ENCODE data around the gene PKP3.
"Not testable (repeated sequence)": the region's sequence is repeated elsewhere in the genome, so short reads cannot be mapped to it uniquely, and the experiment has no call there.

PKP3 gene

DNA sequence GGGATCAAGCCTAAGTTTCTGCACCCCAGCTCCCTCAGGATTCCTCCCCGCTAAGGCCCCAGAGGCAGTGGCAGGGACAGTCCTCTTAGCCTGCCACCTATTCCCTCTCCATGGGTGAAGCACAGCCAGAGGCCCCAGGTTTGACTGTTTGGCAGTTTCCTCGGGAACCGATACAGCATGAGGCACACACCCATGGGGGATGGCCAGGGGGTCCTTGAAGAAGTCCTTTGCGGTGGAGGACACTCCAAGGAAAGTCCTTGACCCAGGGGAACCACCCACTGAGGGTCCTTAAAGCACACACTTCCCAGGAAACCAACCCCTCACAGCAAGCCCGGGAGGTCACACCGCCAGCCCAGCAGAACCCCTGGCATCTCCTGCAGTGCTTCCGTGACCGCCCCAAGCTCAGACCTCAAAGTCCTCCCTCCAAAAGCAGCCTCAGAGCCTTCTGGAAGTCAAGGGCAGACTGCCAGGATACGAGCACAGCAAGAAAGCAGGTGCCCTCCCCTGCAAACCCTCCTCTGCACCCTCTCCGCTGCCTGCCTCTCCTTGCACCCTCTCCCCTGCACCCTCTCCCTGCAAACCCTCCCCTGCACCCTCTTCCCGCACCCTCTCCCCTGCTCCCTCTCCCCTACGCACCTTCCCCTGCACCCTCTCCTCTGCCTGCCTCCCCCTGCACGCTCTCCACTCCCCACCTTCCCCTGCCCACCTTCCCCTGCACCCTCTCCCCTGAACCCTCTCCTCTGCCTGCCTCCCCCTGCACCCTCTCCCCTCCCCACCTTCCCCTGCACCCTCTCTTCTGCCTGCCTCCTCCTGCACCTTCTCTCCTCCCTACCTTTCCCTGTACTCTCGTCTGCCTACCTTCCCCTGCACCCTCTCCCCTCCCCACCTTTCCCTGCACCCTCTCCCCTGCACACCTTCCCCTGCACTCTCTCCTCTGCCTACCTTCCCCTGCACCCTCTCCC lies 19.4 kb downstream of the PKP3 start:
- FAIRE-seq = no peak

DNA sequence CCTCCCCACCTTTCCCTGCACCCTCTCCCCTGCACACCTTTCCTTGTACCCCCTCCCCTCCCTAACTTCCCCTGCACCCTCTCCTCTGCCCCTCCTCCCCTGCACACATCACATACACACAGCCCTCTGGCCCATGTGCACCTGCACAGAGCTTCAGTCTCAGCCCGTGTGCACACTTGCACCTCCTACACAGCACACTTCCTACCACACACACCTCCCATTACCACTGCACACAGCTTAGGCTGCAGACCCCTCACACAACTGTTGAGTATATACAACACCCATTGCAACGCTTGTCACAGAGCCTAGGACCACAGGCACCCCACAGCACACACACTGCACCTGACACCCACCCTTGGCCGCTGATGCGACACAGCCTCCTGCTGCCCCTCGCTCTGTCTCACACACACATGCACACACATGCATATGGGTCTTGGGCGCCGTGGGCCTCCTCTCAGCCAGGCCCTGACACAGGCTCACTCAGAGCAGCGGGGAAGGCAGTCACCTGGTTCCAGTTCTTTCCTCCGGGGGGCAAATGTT lies 20.4 kb downstream of the PKP3 start:
- no peak for FAIRE-seq

DNA sequence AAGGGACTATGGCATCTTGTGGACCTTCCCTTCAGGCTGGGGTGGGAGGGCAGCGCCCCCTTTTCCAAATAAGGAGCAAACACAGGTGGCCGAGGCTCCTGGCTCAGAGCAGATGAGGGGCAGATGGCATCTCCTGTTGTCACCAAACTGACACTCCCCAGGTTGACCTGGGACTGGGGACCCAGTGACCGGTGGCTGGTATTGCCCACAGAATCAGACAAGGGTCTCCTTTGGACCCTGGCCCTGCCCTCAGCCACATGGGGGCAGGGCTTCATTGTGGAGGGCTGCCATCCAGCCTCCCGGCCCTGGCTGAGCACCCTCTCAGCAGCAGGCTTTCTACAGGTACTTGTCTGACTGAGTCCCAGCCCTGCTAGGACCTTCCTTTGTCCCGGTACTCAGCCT lies 21.6 kb downstream of the PKP3 start:
- no peak for FAIRE-seq

DNA sequence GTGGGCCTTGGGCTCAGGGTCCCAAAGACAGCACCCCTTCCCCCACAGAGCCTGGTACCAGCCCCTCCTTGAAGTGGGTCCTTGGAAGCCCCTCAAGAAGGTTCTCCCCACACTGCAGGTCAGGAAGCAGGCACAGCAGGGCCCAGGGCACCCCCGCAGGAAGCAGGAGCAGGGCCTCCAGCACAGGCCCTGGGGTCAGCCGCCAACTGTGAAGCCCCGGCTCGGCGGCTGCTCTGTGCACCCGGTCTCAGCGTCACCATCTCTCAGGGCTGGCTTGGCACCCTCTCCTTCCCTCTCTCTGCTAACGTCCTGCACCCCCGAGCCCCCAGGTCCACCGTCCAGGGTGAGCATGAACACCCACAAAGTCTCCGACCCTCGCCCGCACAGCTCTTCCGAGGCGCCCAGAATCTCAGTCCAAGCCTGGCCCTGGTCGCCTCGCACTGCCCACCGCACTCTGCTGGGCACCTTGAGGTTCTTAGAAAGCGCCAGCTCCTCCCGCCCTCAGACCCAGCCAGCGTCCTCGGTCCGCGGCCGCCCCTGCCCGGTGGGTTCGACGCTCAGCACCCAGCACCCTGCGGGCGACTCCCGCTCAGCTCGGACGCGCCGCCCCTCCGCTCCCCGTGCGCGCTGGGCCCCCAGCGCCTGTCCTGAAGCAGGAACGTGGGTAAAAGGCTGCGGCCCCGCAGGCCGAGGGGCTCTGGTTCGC lies 22.2 kb downstream of the PKP3 start:
- no peak for FAIRE-seq

DNA sequence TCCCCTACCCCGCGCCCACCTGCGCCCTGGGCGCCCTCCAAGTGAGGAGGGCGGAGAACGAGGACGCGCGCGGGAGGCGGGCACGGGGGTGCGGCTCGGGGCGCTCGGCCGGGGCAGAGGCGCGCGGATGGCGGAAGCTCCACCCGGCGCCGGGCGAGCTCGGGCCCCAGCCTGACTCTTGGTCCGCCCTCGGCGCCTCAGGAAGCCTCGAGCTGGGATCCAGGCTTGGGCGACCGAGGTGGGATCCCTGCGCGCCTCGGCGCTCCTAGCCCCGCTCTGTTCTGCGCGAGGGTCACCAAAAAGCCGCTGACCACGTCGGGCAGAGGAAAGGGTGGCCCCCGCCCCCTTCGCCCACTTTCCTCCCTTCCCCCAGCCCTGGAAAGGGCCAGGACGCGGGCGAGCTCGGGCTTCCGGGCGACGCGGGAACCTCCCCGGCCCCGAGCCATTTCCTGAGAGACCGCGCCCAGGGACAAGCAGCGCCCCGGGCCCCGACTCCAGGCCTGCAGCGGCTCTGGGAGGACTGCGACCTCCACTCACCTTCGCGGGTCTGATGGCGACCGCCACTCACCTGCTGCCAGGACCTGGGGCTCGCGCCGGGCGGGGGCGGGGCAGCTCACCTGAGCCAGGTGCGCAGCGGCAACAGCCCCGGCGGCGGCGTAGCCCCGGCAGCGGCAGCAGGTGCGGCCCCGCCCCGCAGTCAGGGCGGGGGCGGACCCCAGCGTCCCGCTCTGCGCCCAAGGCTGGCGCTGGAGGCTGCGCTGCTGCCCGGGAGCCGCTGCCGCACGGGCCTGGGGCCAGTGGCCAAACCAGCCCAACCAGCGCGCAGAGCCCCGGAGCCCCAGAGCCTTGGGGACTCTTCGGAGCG lies 23.0 kb downstream of the PKP3 start:
- no peak for FAIRE-seq

DNA sequence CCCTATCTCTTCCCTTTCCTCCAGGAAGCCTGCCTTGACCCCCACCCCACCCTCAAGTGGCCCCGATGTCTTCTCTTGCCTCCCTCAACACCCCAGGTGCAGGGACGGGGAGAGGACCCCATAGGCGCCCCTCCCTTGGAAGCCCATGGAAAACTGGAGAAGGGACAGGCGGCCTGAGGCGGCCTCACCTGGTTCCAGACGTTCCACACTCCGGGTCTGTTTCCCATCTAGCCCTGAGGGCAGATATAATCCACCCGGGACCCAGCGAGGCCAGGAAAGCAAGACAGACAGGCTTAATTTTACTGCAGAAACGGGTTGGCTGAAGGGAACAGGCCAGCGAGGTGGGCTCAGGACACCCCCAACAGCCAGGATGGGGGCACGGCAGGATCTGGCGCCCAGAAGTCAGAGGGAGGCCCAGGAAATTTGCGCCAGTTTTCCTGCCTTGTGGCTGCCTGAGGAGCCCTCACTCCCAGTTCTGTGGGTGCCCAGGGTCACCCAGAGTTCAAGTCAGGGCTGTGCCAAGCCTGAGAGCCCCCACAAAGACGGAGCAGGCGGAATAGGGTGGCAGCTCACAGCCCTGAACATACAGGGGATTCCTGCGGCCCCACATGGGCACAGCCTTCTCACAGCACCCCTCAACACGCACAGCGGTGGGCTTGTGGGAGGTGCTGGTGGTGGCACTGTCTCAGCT lies 23.8 kb downstream of the PKP3 start:
- FAIRE-seq = no peak

DNA sequence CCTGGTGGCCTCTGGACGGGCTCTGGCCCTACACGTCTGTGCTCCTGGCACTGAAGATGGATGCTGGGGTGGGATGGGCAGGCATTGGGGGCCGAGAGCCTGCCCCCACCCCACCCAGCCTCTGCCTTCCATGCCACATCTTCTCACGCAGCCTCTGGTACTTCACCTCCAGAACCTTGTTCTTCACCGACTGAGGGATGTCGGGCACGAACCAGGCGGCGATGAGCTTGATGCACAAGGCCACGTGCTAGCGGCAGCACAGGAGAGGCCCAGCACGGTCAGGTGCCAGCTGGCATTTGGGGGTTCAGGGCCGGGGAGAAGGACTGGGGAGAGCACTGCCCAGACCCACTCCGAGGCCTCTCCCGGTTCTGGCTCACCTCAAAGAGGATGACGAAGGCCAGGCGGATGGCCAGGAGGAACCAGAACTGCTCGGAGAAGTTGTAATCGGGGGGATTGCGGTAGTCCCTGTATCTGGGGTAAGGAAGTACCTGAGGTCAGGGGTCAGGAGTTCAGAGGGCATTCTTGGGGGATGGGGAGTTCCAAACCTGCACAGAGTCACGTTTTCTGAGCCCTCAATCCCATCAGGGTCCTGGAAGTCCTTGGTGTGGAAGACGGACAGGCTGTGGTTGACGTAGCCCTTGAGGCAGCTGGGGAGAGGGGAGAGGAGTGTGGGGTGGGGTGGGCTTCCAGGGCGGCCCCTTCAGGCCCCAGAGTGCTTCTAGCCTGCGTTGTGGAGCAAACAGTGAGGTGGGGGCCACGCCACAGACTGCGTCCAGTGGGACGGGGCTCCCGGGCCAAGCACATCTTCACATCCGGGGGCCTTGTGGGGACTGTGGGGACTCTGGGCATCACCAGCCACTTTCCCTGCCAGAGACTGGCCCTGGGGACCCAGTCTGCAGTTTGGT lies 24.6 kb downstream of the PKP3 start:
- no peak for FAIRE-seq

DNA sequence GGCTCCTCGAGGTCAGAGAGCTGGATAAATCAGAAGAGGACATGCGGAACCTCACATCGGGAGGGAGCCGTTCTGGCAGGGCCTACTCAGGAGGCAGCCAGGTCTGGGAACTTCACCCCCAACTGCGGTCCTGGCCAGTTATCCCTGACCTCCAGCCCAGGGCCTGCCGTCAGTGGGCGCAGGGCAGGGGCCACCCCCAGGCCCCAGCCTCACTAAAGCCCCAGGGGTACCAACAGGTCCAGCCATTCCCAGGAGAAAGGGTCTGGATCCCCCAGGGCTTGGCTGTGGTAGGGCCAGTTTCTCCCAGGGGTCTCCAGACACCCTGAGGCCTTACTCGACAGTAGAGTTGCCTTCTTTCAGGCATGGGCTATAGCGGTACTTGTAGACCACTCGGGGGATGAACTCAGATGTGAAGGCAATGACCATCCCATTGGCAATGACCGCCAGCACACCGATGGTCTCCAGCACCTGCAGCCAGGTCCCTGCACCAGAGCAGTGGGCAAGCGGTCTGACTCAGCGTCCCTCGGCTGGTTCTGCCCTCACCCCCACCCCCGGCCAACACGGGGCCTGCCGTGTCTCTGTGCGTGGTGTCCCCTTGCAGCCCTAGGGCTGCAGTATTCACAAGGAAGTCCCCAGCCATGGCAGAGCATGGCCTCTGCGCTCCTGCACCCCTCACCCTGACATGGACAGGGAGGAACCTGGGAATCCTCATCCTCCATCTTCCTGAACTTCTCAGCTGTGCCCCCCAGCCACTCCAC lies 25.4 kb downstream of the PKP3 start:
- no peak for FAIRE-seq

DNA sequence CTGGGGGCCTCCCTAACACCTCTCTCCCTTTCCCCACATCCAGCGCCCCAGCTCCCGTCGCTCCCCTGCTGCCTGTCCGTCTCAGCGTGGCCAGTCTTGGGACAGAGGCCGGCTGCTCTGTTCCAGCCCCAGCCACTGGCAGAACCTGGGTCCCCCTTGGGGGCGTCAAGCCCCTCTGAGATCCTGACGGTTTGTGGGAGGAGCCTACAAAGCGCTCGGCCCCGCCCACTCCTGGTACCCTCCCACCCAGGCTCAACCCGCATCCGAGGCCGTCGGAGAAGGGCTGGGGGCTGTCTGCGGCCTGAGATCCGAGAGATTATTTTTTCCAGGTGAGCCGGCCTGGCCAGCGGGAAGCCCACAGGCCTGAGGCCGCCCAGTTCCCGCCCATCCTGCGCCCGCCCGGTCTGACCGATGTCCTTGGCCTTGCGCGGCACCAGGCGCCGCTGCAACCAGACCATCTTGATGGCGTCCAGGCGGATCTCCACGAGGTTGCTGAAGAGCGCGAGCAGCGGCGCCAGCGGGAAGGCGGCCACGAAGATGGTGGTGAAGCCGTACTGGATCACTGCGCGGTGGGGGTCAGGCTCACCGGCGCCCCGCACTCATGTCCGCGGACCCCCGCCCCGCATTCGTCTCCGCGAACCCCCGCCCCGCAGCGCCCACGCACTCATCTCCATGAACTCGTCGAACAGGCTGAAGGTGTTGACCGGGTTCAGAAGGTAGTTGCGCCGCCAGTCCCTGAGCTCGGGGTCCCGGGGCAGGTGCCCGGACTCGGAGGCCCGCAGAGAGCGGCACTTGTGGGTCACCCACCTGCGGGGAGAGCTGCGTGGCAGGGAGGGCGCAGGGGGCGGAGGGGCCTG lies 26.3 kb downstream of the PKP3 start:
- no peak for FAIRE-seq

DNA sequence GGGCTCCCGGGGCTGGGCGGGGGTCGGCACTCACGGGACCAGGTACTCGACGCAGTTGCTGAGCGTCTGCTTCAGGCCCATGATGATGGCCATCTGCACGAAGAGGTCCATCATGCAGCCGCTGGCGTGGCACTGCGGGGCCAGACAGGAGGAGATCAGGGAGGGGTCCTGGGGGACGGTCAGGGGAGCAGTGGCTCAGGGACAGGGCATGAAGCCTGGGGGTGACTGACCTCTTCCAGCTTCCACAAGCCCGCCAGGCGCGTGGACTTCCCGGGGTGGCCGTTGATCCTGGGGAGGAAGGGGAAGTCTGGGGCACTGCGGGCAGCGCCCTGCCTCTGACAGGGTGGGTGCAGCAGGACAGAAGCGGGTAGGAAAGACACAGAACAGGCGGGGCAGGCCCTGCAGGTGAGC lies 26.9 kb downstream of the PKP3 start:
- no peak for FAIRE-seq

DNA sequence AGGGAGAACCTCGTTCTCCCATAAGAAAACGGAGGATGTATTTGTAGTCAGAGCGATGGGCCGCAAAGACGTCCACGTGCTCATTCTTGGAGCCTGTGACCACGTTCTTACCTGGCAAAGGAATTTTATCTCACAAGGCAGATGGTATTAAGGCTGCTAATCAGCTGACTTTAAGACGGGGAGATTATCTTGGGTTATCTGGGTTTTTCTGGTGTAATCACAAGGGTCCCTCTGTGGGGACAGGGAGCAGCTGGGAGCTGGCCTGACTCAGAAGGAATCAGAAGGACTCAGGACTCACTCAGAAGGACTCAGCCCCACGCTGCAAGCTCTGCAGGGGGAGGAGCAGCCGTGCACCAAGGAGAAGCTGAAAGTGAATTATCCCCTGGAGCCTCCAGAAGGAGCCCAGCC lies 28.2 kb downstream of the PKP3 start:
- no peak for FAIRE-seq

DNA sequence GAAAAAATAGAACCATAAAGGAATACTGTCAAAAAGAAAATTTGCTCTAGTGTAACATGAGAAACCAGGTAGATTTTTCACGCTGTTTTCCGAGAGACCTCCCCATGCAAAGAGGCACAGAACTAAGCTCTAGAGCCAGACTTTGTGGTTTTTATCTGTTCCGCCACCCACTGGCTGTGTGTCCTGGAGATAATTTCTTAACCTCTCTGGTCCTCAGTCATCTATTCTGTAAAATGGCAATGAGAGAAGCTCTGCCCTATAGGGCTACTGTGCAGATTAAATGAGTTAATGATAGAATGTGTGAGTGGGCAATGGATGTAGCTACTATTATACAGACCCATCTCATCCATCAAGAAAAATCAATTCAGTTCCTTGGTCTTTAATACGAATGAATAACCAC lies 30.2 kb downstream of the PKP3 start:
- FAIRE-seq = no peak

DNA sequence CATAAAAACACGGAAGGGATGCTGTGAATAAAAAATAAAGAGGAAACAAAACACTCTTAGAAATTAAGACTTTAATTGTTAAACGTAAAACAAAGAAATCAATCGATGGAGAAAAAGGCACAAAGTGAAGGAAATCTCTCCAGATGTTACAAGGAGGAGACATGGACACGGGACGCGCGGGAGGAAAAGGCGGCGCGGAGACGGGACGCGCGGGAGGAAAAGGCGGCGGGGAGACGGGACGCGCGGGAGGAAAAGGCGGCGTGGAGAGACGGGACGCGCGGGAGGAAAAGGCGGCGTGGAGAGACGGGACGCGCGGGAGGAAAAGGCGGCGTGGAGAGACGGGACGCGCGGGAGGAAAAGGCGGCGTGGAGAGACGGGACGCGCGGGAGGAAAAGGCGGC lies 30.8 kb downstream of the PKP3 start:
- FAIRE-seq = not testable (repeated sequence)

DNA sequence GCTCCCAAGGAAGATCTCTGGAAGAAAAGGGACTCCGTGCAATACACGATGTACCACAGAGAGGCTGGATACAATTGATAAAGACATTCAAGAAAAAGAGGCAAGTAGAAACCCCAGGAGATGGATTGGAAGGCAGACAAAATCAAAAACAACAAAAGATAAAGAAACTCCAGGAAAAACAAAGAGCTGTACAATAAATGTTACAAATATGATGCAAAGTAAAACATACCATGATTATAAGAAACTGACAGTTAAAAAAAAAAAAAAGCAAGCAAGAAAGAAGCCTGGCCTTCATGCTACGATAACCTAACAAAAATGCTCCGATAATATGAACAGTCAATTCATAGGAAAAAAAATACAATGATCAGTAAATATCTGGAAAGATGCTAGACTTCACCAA lies 31.3 kb downstream of the PKP3 start:
- FAIRE-seq = no peak

DNA sequence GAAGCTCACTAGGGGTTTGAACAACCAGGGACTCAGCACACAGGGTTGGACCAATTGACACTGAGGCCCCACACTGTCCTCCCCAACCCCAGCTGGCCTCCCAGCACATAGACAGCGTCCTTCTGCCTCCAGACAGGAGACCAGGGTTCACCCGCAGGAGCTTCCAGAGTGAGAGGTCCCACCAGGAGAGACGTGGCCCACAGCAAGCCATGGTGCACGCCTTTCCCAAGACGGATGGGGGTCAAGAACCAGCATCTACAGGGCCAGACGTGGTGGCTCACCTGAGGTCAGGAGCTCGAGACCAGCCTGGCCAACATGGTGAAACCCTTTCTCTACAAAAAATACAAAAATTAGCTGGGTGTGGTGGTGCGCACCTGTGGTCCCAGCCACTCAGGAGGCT lies 32.8 kb downstream of the PKP3 start:
- FAIRE-seq = no peak

DNA sequence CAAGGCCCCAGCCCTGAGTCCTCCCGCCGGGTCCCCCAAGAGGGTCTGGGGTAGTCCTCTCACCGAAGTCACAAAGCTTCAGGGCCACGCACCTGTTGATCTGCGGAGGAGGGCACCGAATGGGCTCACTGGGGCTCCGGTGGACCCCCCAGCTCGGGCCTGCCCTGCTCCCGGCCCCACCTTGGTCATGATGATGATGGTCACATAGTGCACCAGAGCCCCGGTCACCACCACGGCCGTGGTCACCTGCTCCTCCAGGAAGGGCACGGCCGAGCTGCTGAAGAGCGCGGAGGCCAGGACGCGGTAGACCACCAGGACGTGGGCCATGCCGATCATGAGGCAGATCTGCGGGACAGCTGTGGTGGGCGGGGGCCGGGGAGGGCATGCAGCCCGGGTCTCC lies 34.3 kb downstream of the PKP3 start:
- no peak for FAIRE-seq

DNA sequence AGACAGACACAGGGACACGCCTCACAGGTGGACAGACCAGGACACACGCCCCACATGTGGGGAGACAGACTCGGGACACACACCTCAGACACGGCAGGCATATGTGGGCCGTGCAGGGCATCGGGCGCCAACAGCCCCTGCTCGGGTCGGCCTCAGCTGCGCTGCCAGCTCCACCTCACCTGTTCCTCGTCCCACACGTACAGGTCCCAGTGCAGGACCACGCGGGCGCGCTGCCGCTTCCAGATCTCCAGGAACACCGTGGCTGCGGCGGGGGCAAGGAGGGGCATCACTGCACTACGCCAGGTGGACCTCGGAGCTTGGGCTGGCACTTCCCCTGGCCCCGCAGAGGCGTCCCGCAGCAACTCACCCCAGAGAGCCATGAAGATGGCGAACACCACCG lies 35.4 kb downstream of the PKP3 start:
- FAIRE-seq = no peak

DNA sequence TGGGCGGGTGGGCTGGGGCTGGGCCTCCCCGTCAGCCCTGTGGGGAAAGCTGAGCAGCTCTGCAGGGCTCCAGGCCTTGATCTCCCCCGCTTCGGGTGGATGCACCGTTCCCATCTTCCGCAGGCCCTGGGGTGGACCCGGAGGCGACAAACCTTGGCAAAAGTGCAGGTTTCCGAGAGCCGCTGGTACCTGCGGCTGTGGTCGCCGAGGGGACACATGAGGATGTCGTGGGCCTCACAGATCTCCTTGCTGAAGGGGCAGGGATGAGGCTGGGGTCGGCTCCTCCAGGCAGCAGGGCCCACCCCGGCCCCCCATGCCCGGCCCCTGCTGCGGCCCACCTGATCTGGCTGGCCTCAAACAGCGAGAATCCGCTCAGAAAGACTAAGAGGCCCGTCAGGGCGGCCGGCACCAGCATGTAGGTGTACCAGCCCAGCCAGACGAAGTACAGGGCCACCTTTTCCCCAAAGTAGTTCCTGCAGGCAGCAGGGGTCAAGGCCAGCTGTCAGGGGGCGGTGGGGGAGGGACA lies 36.0 kb downstream of the PKP3 start:
- no peak for FAIRE-seq

DNA sequence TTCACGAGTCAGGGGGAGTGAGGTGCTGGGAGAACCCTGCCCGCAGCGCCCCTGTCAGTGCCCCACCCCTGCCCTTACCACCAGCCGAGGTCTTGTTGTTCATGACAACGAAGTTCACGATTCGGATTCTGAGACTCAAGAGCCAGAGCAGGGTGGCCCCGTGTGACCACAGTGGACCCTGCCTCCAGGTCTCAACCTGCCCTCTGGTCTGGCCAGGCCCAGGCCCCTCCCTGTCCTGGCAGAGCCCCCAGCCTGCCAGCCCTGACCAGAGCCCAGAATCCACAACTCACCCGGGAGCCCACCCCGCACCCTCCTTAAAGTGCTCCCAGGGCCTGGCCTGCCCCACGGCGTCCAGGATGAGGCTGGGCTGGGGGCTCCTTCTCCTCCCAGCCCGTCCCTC lies 37.9 kb downstream of the PKP3 start:
- FAIRE-seq = no peak
